Uterus (tissue), 4 donors: ENCODE data around the gene ADAM23. TPM values are rescaled to one million over a fixed set of nuclear protein-coding genes. Genes with fewer than 3 reads are reported as not detected.

Experiments used
- DNase-seq, 2 donors: peaks; one replicate each; pipeline ENCODE4 v3.0.0-alpha.2; 2019 to 2020
- H3K27ac ChIP-seq, 2 donors: fragments of 200-600 bp; sonication (generic); 1 replicate in 1 of 2; 2 replicates in 1 of 2; pipeline ENCODE4 v1.5.1; 2016 to 2018
- H3K27me3 ChIP-seq, 2 donors: fragments of 200-600 bp; sonication (generic); one replicate each; pipeline ENCODE4 v1.5.1; 2018 to 2019; ENCODE audit warnings: control low read depth in 1 of 2
- H3K36me3 ChIP-seq, 2 donors: fragments of 200-600 bp; sonication (generic); one replicate each; pipeline ENCODE4 v1.5.1; 2019; ENCODE audit warnings: control low read depth in 1 of 2
- H3K4me1 ChIP-seq, 2 donors: fragments of 200-600 bp; sonication (generic); one replicate each; pipeline ENCODE4 v1.5.1; 2018 to 2019; ENCODE audit warnings: control low read depth in 1 of 2
- H3K4me3 ChIP-seq, 2 donors: fragments of 200-600 bp; sonication (generic); 1 replicate in 1 of 2; 2 replicates in 1 of 2; pipeline ENCODE4 v1.5.1; 2018 to 2019; ENCODE audit warnings: mild to moderate bottlenecking in 1 of 2
- H3K9me3 ChIP-seq, 2 donors: fragments of 200-600 bp; sonication (generic); one replicate each; pipeline ENCODE4 v1.5.1; 2019; ENCODE audit warnings: control low read depth in 1 of 2
- CTCF ChIP-seq, 4 experiments: fragments of 200-600 bp in 2 of 4; fragments of 450-650 bp in 2 of 4; sonication (generic) in 2 of 4; IDR thresholded peaks; one replicate each; pipeline ENCODE4 v1.5.1; 2016 to 2019; ENCODE audit warnings: antibody characterized with exemption in 4 of 4, mild to moderate bottlenecking in 2 of 4, moderate library complexity in 1 of 4
- POLR2A ChIP-seq, 2 donors: fragments of 450-650 bp; IDR thresholded peaks; one replicate each; pipeline ENCODE4 v1.6.1; 2016; ENCODE audit warnings: antibody characterized with exemption in 2 of 2, mild to moderate bottlenecking in 1 of 2, moderate library complexity in 1 of 2
- intact Hi-C: fragments of 100-400 bp; cut with DNase I; formaldehyde crosslinking; loops from one replicate; pipeline ENCODE4 v1.15.1; 2023; ENCODE audit warnings: low total_unique reads
- total RNA-seq, 4 donors: library from RNA; depleted of rRNA in 3 of 4; stranded (reverse); fragments of >200 nt in 3 of 4; gene quantifications; one replicate each; pipeline versions ENCODE4 v1.1.0 to v1.2.4, GENCODE V29; 2014 to 2023
- donor health status: DM: yes; HTN: yes; CAD: no.

ADAM23 gene
- total RNA-seq, 4 donors from 2014 or later = 0.59 to 11.9 (median 2.4) TPM

- no peaks in the 10 kb centered on the region for H3K36me3 ChIP-seq
- DNase-seq = no peak
- TF ChIP-seq POLR2A (IDR thresholded peaks at IDR 0.05) (no peak), CTCF (IDR thresholded peaks at IDR 0.05) (no peak)
- no peaks in the 10 kb centered on the region for H3K9me3 ChIP-seq
- no peaks in the 10 kb centered on the region for H3K4me1 ChIP-seq
- intact Hi-C loops = no loop called here
- no peaks in the 10 kb centered on the region for H3K27me3 ChIP-seq
- H3K27ac ChIP-seq = no peak overlapping the region
- no peak overlapping the region for H3K4me3 ChIP-seq
Measured at GRCh38 chr2:206565666-206566065, 122.3 kb downstream of the ADAM23 start.

DNA sequence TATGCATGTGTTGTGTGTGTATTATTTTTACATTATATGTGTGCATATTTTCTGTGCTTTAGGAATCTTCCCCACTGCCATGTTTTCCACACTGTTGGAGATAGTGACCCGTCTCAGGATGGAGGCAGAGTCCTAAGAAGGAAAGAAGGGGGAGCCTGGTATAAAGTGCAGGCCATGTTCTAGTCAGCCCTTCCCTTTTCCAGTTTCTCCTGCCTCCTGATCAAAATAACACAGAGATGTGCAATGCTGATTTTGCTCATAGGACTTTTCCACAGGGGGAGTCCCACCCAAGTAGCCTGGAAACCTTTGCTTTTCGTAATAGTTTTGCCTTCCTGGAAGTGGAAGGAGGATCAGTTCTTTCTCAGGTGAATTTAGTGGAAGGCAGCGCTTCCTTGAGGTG, 126.1 kb downstream of the ADAM23 start:
- no peaks in the 10 kb centered on the region for H3K36me3 ChIP-seq
- no peaks in the 10 kb centered on the region for H3K27me3 ChIP-seq
- no peak overlapping the region for H3K4me3 ChIP-seq
- H3K4me1 ChIP-seq = no peaks in the 10 kb centered on the region
- TF ChIP-seq POLR2A (IDR thresholded peaks at IDR 0.05) (no peak), CTCF (IDR thresholded peaks at IDR 0.05) (no peak)
- no peak for DNase-seq
- no peaks in the 10 kb centered on the region for H3K9me3 ChIP-seq
- intact Hi-C loops = no loop called here
- no peak overlapping the region for H3K27ac ChIP-seq

DNA sequence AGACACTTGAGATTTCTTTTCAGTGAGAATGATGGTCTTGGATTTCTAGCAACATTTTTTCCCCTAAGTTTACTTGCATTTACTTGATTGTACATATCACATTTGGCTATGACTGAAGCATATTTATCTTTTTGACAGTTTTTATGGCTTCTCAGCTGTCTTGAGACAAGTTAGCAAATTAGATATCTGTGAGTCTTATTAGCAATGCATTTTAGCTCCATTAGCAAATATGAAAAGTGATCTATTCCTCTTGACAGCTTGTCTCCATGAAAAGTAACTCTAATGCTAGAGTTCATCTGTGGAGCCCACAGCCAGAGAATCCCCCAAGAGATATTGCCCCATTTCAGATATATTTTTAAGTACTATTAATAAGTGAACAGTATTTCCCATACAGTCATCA, 126.9 kb downstream of the ADAM23 start:
- Histone ChIP-seq H3K4me3 (no peak overlapping the region), H3K36me3 (no peaks in the 10 kb centered on the region), H3K27ac (no peak overlapping the region), H3K9me3 (no peaks in the 10 kb centered on the region), H3K4me1 (no peaks in the 10 kb centered on the region), H3K27me3 (no peaks in the 10 kb centered on the region)
- intact Hi-C loops = no loop called here
- TF ChIP-seq POLR2A (IDR thresholded peaks at IDR 0.05) (no peak), CTCF (IDR thresholded peaks at IDR 0.05) (no peak)
- no peak for DNase-seq

GRCh38 chr2:206572725-206573124, 129.4 kb downstream of the ADAM23 start:
- DNase-seq = no peak
- Histone ChIP-seq H3K27ac (no peak overlapping the region), H3K36me3 (no peaks in the 10 kb centered on the region), H3K27me3 (no peaks in the 10 kb centered on the region), H3K9me3 (no peaks in the 10 kb centered on the region), H3K4me1 (no peaks in the 10 kb centered on the region), H3K4me3 (no peak overlapping the region)
- intact Hi-C loops = no loop called here
- TF ChIP-seq CTCF (IDR thresholded peaks at IDR 0.05) (no peak), POLR2A (IDR thresholded peaks at IDR 0.05) (no peak)

DNA sequence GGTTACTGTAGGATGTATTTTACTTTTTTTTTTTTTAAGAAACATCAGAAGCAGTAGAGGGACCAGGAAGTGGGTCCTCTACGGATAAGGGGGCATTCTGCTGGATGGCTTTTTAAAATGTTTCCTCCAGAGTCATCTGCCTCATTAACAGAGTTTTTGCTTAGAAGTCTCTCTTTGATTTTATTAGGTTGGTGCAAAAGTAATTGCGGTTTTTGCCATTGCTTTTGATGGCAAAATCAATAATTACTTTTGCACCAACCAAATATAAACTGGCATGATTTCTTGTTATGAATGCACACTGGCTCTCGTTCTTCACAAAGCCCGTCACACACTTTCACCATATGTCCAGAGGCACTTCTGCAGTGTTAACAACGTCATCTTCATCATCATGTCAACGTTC, 130.5 kb downstream of the ADAM23 start:
- no peaks in the 10 kb centered on the region for H3K9me3 ChIP-seq
- no peaks in the 10 kb centered on the region for H3K27me3 ChIP-seq
- no peak for DNase-seq
- no peak for TF ChIP-seq CTCF (IDR thresholded peaks at IDR 0.05)
- TF ChIP-seq POLR2A (IDR thresholded peaks at IDR 0.05) = no peak
- H3K4me3 ChIP-seq = no peak overlapping the region
- H3K27ac ChIP-seq = no peak overlapping the region
- intact Hi-C loops = no loop called here
- H3K4me1 ChIP-seq = no peaks in the 10 kb centered on the region
- no peaks in the 10 kb centered on the region for H3K36me3 ChIP-seq
